ENCODE measurements around the gene SHC2. TPM values are rescaled to one million over a fixed set of nuclear protein-coding genes. Genes with fewer than 3 reads are reported as not detected.

The SHC2 gene
- total and polyA plus RNA-seq, 2 donors (not counting 3 experiments of a cell fraction or from before 2014, with no cell fraction given) = 7.5 to 11.8 TPM

DNA sequence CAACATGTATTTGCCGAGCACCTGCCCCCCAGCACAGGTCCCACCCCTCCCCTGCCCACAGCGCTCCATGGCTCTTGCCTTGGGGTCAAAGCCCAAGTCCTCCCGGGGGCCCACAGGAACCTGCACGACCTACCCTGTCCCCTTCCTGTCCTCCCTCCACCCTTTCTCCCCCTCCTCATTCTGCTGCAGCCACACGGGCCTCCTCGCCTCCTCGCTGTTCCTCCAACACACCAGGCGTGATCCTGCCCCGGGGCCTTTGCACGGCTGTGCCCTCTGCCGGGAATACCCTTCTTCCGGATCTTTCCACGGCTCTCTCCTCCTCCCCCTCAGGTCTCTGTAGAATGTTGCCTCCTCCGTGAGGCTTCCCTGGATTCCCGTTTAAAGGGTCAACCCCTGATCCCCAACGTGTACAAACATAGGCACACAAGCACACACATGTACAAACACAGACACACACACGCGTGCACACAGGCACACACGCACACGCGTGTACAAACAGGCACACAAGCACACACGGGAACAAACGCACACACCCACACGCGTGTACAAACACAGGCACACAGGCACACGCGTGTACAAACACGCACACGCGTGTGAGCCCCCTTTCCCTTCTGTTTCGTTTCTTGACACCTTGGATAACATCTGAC lies 38.3 kb upstream of the SHC2 start:
- H4K20me1 ChIP-seq (replicated peaks; ENCODE audit: control insufficient read depth, extremely low read depth, insufficient read depth, low read length) = no peaks in the 10 kb centered on the region
- FAIRE-seq = no peak
- no peaks in the 10 kb centered on the region for H3K79me2 ChIP-seq (ENCODE audit: control insufficient read depth, insufficient read depth, low read length)
- H3K9me3 ChIP-seq (replicated peaks; ENCODE audit: control insufficient read depth, insufficient read depth, low read length) = no peaks in the 10 kb centered on the region
- H3K27me3 ChIP-seq (ENCODE audit: control insufficient read depth in 2 of 2, insufficient read depth in 2 of 2, low read length in 2 of 2) = peaks cover 9 to 12% of the 10 kb centered on the region in 2 experiments
- no peak overlapping the region for H3K27ac ChIP-seq (ENCODE audit: insufficient read depth, low read depth, low read length)
- H3K36me3 ChIP-seq (ENCODE audit: control insufficient read depth in 2 of 2, extremely low read depth in 1 of 2, insufficient read depth in 2 of 2, low read length in 2 of 2) = no peaks in the 10 kb centered on the region
- H3K9ac ChIP-seq (replicated peaks; ENCODE audit: extremely low read depth, insufficient read depth, low read length) = no peak overlapping the region
- no peak for TF ChIP-seq POLR2AphosphoS5 (IDR thresholded peaks at IDR 0.05; ENCODE audit: insufficient read depth, low read depth, low read length)
- no TSS peak for BruUV-seq (replicated peaks)
- no peak overlapping the region for H3K4me3 ChIP-seq (replicated peaks in 1 of 3; ENCODE audit: insufficient read depth in 1 of 3, low read depth in 1 of 3, low read length in 3 of 3)
- POLR2A ChIA-PET = no interaction called here
- intact Hi-C loops (cut with micrococcal nuclease) (no loop called here), dilution Hi-C loops (cut with MboI; ENCODE audit: extremely low pct_ligation_motif_present, low sequenced_read_pairs) (no loop called here)
- no peak overlapping the region for H2AFZ ChIP-seq (ENCODE audit: low read depth, low read length)
- H3K4me1 ChIP-seq (ENCODE audit: control insufficient read depth, extremely low read depth, insufficient read depth, low read length) = no peaks in the 10 kb centered on the region
- CTCF ChIA-PET = interaction anchor here (1.6 kb wide), 1 partner anchor 12 kb away, joined by 5 read pairs; no protein-coding TSS in a partner anchor
- H3K4me2 ChIP-seq (ENCODE audit: insufficient read depth, low read length) = no peak overlapping the region
- no peak for DNase-seq (ENCODE audit: low read depth, low spot score)
- H3K9me1 ChIP-seq (replicated peaks; ENCODE audit: control insufficient read depth, extremely low read depth, insufficient read depth, low read length) = no peaks in the 10 kb centered on the region

DNA sequence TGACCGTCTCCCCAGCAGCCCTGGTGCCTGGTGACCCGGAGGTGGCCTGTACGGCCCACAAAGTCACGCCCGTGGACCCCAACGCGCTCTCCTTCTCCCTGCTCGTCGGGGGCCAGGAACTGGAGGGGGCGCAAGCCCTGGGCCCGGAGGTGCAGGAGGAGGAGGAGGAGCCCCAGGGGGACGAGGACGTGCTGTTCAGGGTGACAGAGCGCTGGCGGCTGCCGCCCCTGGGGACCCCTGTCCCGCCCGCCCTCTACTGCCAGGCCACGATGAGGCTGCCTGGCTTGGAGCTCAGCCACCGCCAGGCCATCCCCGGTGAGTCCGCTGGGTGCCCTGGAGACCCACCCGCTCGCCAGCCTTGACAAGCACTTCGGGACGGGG lies 37.7 kb upstream of the SHC2 start:
- no peaks in the 10 kb centered on the region for H3K36me3 ChIP-seq (ENCODE audit: control insufficient read depth in 2 of 2, extremely low read depth in 1 of 2, insufficient read depth in 2 of 2, low read length in 2 of 2)
- no peak overlapping the region for H3K4me3 ChIP-seq (replicated peaks in 1 of 3; ENCODE audit: insufficient read depth in 1 of 3, low read depth in 1 of 3, low read length in 3 of 3)
- H3K27me3 ChIP-seq (ENCODE audit: control insufficient read depth in 2 of 2, insufficient read depth in 2 of 2, low read length in 2 of 2) = peaks cover 9 to 12% of the 10 kb centered on the region in 2 experiments
- no peak for TF ChIP-seq EZH2 (IDR thresholded peaks at IDR 0.05; ENCODE audit: borderline replicate concordance, low read depth, low read length, severe bottlenecking)
- TF ChIP-seq POLR2AphosphoS5 (IDR thresholded peaks at IDR 0.05; ENCODE audit: insufficient read depth, low read depth, low read length) = no peak
- no peak for TF ChIP-seq JUN (IDR thresholded peaks at IDR 0.05; ENCODE audit: borderline replicate concordance, insufficient read depth, insufficient read length, low read depth)
- TF ChIP-seq, protein P1, sequence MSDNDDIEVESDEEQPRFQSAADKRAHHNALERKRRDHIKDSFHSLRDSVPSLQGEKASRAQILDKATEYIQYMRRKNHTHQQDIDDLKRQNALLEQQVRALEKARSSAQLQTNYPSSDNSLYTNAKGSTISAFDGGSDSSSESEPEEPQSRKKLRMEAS (IDR thresholded peaks at IDR 0.05; ENCODE audit: insufficient read depth, insufficient read length) = no peak
- TF ChIP-seq, protein P2, sequence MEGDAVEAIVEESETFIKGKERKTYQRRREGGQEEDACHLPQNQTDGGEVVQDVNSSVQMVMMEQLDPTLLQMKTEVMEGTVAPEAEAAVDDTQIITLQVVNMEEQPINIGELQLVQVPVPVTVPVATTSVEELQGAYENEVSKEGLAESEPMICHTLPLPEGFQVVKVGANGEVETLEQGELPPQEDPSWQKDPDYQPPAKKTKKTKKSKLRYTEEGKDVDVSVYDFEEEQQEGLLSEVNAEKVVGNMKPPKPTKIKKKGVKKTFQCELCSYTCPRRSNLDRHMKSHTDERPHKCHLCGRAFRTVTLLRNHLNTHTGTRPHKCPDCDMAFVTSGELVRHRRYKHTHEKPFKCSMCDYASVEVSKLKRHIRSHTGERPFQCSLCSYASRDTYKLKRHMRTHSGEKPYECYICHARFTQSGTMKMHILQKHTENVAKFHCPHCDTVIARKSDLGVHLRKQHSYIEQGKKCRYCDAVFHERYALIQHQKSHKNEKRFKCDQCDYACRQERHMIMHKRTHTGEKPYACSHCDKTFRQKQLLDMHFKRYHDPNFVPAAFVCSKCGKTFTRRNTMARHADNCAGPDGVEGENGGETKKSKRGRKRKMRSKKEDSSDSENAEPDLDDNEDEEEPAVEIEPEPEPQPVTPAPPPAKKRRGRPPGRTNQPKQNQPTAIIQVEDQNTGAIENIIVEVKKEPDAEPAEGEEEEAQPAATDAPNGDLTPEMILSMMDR (IDR thresholded peaks at IDR 0.05; ENCODE audit: extremely low read depth in 1 of 2, insufficient read depth in 1 of 2, low read depth in 1 of 2, low read length in 2 of 2) = no peak
- no peak for TF ChIP-seq FOS (IDR thresholded peaks at IDR 0.05; ENCODE audit: borderline replicate concordance, insufficient read depth, low read length)
- no peak for TF ChIP-seq MYC (IDR thresholded peaks at IDR 0.05; ENCODE audit: low read depth, low read length)
- H2AFZ ChIP-seq (ENCODE audit: low read depth, low read length) = no peak overlapping the region
- H3K4me1 ChIP-seq (ENCODE audit: control insufficient read depth, extremely low read depth, insufficient read depth, low read length) = no peaks in the 10 kb centered on the region
- no peaks in the 10 kb centered on the region for H3K9me3 ChIP-seq (replicated peaks; ENCODE audit: control insufficient read depth, insufficient read depth, low read length)
- ChIA-PET CTCF (interaction anchor here (1.3 to 1.6 kb wide), 2 partner anchors 8 to 12 kb away, joined by 5 to 16 read pairs; partner anchors contain the start of gene TPGS1), POLR2A (no interaction called here)
- intact Hi-C loops (cut with micrococcal nuclease) (no loop called here), dilution Hi-C loops (cut with MboI; ENCODE audit: extremely low pct_ligation_motif_present, low sequenced_read_pairs) (no loop called here)
- DNase-seq (ENCODE audit: low read depth, low spot score) (no peak), FAIRE-seq (no peak)
- H3K79me2 ChIP-seq (ENCODE audit: control insufficient read depth, insufficient read depth, low read length) = no peaks in the 10 kb centered on the region
- H3K9me1 ChIP-seq (replicated peaks; ENCODE audit: control insufficient read depth, extremely low read depth, insufficient read depth, low read length) = no peaks in the 10 kb centered on the region
- no peaks in the 10 kb centered on the region for H4K20me1 ChIP-seq (replicated peaks; ENCODE audit: control insufficient read depth, extremely low read depth, insufficient read depth, low read length)
- H3K9ac ChIP-seq (replicated peaks; ENCODE audit: extremely low read depth, insufficient read depth, low read length) = no peak overlapping the region
- no TSS peak for BruUV-seq (replicated peaks)
- H3K4me2 ChIP-seq (ENCODE audit: insufficient read depth, low read length) = no peak overlapping the region
- no peak overlapping the region for H3K27ac ChIP-seq (ENCODE audit: insufficient read depth, low read depth, low read length)

All from endothelial cell of umbilical vein (primary cell).